ENCODE data around the gene GATAD2A.

GATAD2A gene

DNA sequence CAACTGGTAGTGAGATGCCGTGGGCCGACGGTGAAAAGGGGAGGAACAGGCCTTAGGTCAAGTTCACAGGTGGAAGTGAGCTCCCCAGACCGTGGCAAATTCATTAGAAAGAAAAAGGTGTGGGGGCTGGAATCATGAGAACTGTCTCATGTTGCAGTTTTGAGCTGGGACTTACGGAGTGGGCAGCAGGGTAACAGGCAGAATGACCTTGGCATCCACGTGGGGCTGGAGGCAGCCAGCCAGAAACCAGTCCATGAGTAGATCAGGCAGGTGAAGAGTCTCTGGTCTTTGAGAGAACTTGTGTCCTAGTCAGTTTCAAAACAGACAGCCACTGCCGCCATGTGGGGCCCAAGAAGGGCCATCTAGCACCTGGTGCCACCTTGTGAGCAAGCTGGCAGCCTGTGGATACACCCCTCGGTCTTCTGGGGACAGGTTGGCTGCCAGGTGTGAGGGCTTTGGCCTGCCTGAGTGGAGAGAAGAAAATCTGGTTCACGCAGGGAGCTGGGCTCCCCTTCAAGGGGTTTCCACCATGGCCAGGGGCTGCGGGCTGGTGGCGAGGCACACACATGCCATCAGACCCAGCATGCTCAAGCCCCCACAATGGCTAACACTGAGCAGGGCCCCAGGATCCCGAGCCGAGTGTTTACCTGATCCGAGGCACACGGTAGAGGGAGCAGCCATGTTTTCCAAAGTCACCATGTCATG is 86.0 kb downstream of the GATAD2A start:
- DNase-seq, result no peak

DNA sequence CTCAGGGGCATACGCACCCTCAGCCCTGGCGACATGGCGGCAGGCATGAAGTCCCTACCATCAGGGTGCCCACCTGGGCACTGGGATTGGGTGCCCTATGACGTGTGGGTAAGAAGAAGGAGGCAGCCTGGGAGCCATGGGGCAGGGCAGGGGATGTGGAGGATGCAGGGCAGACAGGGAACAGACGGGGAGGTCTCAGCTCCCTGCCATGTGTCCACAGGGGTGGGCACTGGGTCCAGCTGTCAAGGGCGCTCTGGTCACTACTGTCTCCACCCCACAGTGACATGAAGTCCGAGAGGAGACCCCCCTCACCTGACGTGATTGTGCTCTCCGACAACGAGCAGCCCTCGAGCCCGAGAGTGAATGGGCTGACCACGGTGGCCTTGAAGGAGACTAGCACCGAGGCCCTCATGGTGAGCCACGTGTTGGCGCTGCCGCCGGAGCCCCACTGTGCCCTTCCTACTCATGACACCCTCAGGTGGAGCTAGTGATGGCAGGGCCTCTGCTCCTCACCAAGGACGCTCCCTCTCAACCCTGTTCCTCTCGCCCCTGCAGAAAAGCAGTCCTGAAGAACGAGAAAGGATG is 86.6 kb downstream of the GATAD2A start:
- DNase-seq, result no peak

DNA sequence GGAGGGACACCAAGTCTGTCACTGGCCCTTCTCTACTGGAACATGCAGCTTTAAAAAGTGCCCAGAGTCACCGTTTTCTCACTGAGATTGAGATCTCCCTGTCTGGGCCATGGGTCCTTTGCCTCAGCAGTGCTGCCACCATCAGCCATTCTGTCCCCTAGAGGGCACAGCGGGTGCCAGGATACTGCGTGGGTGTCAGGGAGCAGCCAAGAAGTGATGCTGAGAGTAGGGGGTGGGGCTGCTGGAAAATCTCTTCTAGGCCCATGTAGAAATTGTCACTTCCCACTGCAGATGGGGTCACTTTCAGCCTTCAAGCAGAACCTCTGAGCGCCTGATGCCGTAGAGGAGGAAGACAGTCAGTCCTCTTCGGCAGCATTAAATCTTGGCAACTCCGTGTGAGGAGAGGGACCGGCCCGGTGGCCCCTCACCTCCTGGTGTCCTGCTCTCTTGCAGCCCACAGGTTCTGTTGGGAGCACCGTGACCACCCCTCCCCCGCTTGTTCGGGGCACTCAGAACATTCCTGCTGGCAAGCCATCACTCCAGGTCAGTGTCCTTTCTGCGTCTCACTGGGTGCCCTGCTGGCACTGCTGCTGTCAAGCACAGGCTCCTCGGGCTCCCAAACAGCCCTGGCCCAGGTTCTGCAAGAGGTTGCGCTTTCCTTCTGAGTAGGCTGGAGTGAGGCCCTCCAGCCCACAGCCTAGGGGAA is 88.5 kb downstream of the GATAD2A start:
- no peak for DNase-seq

DNA sequence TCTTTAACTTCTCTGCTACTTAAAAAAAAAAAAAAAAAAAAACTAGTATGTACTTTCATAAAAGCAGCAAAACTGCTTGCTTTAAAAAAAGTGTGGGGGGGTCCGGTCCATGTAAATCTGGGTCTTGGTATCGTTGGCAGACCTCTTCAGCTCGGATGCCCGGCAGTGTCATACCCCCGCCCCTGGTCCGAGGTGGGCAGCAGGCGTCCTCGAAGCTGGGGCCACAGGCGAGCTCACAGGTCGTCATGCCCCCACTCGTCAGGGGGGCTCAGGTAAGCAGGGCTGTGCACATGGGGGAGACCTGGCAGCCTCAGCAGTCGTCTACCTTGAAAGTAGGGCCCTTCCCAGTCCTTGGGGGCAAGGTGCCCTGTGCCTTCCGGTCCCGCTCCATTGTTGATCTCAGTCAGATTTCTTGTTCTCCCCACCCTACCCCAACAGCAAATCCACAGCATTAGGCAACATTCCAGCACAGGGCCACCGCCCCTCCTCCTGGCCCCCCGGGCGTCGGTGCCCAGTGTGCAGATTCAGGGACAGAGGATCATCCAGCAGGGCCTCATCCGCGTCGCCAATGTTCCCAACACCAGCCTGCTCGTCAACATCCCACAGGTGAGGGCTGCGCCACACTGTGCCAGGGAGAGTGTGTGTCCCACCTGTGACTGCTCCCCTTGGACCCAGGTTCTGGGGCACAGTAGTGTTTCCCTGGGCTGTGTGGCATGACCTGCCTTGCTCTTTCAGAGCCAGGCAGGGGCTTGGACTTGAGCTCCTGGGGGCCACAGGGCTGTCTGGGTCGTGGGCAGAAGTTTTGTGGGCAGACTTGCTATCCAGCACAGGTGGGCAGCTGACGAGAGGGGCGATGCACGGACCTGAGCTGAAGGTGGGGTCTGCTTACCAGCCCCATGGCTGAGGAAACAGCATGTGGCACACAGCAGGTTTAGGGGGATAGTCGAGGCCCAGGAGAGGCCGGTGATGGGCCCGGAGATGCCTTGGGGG is 90.4 kb downstream of the GATAD2A start:
- no peak for DNase-seq

DNA sequence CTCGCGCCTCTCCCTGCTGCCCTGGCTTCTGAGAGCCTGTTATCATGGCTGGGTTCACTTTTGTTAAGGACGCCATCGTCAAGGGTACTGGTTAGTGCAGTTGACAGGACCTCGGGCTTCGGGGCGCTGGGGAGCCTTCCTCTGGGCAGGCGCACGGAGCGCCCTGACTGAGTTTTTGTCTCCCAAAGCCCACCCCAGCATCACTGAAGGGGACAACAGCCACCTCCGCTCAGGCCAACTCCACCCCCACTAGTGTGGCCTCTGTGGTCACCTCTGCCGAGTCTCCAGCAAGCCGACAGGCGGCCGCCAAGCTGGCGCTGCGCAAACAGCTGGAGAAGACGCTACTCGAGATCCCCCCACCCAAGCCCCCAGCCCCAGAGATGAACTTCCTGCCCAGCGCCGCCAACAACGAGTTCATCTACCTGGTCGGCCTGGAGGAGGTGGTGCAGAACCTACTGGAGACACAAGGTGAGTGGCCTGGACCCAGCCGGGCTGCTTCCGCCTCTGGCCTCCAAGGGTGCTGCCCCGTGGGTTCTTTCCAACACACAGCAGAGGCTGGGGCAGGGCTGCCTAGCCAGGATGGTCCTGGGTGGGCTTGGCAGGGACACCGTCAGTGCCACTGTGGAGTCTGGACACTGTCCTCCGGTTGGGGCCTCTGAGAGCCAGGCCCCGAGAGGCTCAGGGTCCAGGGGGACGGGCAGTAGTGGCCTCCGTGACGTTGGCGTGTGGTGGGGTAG is 92.9 kb downstream of the GATAD2A start:
- no peak for DNase-seq

DNA sequence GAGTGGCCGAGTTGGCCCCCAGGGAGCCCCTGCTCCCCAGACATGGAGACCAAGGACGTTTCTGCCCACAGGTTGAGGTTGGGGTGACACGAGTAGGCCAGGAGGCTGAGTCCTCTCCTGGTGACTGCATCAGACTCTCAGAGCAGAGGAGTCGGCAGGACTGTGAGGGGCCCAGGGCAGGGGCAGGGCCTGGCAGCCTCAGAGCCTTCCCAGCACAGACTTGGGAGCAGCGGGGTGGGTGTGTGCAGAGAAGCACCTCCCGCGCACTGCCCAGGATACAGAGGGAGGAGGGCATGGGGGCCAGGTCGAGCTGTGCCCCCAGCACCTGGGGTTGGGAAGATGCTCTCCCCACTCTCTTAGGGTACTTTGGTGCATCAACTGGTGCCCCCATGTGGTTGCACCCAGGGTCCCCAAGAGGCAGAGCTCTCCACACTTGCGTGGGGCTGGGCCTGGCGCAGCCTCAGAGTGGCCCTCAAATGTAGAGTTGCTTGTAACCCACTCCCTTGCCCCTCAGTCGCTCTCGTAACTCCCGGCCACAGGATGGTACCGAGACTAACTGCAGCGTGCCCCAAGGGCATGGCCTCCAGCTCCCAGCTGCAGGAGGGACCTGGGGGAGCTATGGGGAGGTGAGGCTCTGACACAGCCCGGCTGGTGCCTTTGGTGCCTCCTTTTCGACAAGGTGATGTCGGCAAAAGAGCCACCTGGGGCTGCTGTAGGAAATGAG is 94.0 kb downstream of the GATAD2A start:
- DNase-seq, result no peak

DNA sequence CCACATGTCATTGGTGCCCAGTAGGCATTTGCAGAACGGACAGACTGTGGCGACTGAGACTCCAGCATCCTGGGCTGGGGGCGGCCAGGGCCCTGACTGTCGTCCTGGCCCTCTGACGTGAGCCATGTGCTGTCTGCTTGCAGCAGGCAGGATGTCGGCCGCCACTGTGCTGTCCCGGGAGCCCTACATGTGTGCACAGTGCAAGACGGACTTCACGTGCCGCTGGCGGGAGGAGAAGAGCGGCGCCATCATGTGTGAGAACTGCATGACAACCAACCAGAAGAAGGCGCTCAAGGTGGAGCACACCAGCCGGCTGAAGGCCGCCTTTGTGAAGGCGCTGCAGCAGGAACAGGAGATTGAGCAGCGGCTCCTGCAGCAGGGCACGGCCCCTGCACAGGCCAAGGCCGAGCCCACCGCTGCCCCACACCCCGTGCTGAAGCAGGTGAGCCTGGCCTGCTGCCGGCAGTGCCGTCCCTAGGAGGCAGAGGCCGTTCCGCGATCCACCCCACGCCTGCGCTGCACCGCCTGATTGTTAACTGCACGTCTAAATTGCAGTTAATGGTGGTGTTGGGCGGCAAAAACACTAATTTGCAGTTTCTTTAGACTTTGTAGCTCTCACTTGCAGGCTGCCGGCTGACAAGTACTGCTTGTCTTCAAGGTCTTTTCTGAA is 95.6 kb downstream of the GATAD2A start:
- no peak for DNase-seq

DNA sequence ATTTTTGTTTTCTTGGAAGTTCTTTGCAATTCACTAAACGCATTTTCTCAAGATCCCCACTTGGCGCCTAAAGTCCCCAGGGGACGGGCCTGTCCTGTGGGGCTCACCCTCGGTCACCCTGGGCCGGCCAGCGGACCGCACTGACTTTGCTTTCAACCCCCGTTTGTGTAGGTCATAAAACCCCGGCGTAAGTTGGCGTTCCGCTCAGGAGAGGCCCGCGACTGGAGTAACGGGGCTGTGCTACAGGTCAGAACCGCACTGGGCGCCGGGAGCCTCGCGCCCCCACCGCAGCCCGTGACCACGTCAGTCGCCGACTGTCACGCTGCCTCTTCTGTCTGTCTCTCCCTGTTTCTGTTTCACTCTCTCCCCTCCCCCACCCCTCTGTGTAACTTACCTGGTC is 96.3 kb downstream of the GATAD2A start:
- no peak for DNase-seq

DNA sequence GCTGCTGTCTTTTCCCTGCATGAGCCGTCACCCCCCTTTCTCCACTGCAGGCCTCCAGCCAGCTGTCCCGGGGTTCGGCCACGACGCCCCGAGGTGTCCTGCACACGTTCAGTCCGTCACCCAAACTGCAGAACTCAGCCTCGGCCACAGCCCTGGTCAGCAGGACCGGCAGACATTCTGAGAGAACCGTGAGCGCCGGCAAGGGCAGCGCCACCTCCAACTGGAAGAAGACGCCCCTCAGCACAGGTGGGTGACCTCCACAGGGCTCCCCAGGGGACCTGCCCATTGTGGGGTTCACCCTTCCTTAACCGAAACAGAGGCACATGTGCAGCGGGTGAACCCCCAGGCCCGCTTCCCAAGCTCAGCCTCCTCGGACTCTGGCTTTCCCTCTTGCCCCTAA is 96.8 kb downstream of the GATAD2A start:
- no peak for DNase-seq

DNA sequence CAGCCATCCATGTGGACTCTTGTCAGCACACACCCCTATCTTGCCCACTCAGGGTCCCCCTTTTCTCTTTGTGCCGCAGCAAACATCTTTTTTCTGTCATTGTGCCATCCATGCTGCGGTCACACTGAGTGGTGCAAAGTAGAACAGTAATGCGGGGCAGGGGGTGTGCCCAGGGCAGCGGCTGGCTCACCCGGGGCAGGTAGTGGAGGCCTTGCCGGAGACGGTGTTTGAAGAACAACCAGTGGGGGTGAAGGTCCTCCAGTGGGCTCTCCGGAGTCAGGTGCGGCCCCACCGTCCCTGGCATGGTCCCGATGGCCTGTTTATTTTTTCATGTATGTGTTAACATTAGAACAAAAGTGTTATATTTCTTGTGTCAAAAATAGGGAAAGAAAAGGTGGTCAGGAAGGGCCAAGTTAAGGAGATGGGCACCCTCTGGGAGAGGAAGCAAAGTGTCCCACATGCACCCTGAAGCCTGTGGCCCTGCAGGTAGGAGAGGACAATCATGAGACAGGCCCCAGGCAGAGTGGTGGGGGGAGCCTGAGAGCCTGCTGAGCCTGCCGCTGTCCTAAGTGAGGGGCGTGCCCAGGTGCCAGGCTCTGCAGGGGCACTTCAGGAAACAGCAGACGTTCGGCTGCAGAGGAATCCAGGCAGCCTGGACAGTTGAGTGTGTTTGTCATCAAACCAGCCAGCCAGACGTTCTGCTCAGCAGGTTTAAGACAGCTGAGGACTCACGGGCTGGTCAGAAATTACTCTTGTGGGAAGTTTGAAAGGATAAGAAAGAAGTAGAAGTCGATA is 97.5 kb downstream of the GATAD2A start:
- no peak for DNase-seq

DNA sequence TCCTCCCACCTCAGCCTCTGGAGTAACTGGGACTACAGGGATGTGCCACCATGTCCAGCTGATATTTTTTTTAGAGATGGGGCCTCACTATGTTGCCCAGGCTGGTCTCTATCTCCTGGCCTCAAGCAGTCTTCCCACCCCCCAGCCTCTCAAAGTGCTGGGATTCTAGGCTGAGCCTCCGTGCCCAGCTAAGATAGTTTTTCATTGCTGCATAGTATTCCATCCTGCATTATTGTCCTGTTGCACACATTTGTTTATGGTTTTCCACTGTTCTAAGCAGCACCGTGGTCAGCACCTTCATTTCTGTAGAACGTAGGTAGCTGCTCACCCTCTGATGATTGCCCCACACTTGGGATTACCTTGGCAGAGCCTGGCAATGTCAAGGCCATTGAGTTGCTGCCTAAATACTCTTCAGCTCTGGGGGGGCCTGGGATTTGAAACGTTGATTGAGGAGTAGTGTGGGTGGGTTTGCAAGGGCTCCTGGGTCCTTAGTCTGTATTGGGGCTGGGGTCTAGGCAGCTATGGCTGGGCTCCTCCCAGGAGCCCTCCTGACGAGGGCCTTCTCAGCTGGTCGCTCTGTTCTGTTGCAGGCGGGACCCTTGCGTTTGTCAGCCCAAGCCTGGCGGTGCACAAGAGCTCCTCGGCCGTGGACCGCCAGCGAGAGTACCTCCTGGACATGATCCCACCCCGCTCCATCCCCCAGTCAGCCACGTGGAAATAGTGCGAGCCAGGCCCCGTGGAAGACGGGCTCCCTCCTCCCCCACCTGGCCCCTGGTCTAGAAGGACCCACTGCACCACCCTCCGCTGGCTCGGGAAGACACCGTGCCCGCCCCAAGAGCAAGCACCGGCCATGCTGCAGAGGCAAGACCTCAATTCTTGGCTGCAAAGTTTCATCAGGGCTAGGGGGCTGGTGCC is 99.5 kb downstream of the GATAD2A start:
- DNase-seq, result no peak

DNA sequence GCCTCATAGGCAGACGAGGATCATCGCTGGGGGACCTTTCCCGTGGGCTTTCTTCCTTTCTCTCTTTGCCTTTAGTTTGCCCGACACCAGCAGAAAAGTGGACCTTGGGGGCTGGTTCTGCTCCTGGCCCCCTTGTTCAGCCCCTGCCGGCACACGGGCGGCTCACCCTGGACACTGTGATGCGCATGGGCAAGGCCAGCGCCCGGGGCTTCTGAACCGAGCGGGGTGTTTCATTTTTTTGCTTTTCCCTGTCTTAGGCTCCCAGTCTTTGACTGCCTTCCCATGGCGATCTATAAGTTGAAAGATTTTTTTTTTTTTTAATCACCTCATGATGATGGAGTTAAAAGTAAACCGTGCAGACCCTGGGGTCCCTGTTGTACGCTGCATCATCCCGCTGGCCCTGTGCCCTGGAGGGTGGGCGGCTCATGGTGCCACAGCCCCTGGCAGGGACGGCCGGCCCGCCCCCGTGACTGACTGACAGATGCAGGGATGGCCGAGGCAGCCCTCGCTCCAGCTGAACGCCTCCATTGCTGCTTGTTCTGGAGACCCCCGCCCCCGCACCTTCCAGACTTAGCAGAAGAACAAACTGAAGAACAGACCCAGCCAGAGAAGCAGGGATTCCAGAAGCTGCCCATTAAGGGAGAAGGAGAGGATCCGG is 100.3 kb downstream of the GATAD2A start:
- DNase-seq, result no peak

DNA sequence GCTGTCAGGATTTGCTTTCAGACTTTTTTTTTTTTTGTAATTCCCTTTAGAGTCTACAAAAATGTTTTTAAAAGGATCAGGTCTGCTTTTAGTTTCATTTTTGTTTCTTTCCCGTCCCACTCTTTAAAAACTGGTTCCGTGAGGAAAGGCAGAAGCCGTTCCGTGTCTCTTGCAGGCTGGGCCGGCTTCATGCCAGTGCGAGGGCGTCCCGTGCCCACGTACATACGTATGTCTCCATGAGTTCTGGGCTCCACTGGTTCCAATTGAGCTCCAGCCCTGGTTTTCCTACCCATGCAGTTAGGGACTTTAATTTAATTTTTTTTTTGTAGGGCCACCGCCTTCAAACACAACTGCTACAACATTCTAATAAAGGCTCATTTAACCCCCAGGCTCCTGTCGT is 101.1 kb downstream of the GATAD2A start:
- DNase-seq, result no peak

DNA sequence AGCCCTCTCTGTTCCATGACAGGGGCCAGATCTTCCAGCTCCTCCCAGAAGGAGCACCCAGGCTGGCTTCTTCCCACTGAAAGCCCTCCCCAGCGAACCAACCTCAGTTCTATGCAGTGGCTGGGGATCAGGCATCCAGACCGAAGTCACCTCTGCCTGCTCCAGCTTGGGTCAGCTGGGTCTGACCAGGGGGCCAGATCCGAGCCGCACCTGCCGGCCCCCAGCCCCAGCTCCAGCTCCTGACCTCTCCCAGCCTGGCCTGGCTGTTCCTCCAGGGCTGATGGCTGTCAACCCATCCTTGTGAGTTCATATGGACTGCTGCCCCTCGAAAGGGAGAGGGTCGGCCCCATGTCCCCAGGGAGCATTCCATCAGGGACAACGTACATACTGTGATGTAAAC is 101.9 kb downstream of the GATAD2A start:
- DNase-seq, result no peak

DNA sequence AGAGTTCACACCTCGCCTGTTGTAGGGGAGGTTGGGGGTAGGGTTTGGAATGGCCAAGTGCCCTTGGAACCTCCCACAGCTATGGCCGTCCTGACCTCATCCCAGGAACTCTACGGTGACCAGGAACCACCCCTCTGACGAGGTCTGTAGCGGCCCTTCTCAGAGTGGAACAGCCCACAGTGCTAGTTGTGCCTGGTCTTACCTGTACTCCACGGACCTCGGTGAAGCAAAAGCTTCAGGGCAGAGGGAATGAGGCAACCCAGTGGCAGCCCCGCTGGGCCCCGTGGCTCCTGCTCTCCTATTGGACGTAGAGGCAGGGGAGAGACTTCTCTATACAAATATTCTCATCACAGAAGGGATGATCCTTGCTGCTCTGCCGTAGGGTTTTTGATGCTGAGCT is 102.7 kb downstream of the GATAD2A start:
- no peak for DNase-seq

DNA sequence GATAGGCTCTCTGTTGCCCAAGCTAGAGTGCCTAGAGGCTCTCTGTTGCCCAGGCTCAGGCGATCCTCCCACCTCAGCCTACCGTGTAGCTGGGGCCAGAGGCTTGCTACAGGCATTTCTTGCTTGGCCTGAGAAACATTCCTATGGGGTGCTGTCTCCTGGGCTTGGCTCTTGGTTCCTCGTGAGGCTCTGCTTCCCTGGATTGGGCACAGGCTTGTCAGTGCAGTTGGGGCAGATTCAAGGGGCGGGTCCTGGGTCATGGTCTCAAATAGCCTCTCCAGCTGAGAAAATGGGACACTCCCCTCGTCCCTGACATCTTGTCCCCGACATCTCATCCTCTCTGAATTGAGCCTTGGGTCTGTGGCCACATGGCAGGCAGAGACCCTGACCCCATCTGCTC is 105.0 kb downstream of the GATAD2A start:
- no peak for DNase-seq

DNA sequence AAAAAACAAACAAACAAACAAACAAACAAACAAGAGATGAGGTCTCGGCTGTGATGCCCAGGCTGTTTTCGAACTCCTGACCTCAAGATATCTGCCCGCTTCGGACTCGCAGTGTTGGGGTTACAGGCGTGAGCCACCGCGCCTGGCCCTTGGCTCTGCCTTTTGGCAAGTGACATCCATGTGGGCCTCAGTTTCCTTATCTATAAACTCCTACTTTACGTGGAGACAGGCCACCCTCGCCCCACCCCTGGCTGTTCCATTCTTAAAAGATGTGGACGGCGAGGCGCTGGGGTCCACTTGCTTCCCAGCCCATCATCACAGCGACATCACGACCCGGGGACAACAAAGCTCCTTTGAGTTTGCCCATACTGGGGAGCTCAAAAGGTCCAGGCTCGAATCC is 108.2 kb downstream of the GATAD2A start:
- no peak for DNase-seq

DNA sequence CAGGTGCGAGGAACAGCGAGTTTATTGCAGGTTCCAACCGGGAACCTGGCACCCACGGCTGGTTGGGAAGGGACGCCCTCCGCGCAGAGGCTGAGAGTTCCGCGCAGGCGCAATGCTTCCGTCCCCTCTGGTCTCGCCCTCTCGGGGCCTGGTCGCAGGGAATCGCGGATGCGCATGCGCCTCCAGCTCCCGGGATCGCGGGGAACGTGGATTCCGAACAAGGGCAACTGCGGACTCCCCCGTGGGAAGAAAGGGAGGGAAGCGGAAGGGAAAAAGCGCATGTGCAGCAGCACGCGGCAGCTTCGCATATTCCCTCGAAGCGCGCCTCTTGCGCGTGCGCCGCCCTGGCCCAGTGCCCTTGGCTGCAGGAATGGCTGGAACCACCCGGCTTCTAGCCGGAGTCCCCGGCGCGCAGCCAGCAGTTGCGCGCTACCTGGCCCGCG is 108.8 kb downstream of the GATAD2A start:
- DNase-seq, result no peak

Data from kidney glomerular epithelial cell (primary cell).